HEK293 (cell line): Measurements from ENCODE around the gene LRP5.

Source experiments
- CTCF ChIA-PET: fragments of 350-600 bp; formaldehyde crosslinking; extraction: SDS; loops from one replicate; lab custom pipeline; 2021; ENCODE audit warnings: antibody characterized with exemption; lab: Yijun Ruan, JAX
- POLR2A ChIA-PET: fragments of 300-600 bp; formaldehyde crosslinking; extraction: SDS; loops from one replicate; lab custom pipeline; 2020; ENCODE audit warnings: antibody characterized with exemption, inconsistent platforms; lab: Yijun Ruan, JAX
- H3K27ac ChIP-seq: fragments of 200-500 bp; sonication (Bioruptor generic); 2 replicates; pipeline ENCODE4 v1.5.1; 2014; ENCODE audit warnings: low read depth, low read length, control low read depth, inconsistent platforms; ENCODE audit errors: extremely low read depth
- H3K36me3 ChIP-seq, 2 experiments: fragments of 200-500 bp in 1 of 2; sonication (Bioruptor generic) in 1 of 2; 1 replicate in 1 of 2; 2 replicates in 1 of 2; pipeline ENCODE4 v1.5.1; 2014 to 2017; ENCODE audit warnings: inconsistent platforms in 2 of 2, low read length in 2 of 2; ENCODE audit not compliant: control insufficient read depth in 2 of 2, insufficient read depth in 1 of 2
- H3K4me1 ChIP-seq: fragments of 200-500 bp; sonication (Bioruptor generic); 2 replicates; pipeline ENCODE4 v1.5.1; 2014; ENCODE audit warnings: mild to moderate bottlenecking, low read length, inconsistent platforms; ENCODE audit not compliant: control insufficient read depth, insufficient read depth
- H3K4me3 ChIP-seq: 2 replicates; pipeline ENCODE4 v1.5.1; 2011; ENCODE audit warnings: low read depth, mild to moderate bottlenecking, control low read depth, low read length, moderate library complexity
- H3K9me3 ChIP-seq: fragments of 200-500 bp; sonication (Bioruptor generic); 2 replicates; pipeline ENCODE4 v1.5.1; 2014; ENCODE audit warnings: low read depth, low read length, inconsistent platforms; ENCODE audit not compliant: control insufficient read depth, insufficient read depth
- BCL11A ChIP-seq: fragments of 450-650 bp; formaldehyde crosslinking; IDR thresholded peaks from 2 replicates; pipeline ENCODE4 v1.5.1; 2016; ENCODE audit warnings: low read depth, missing biosample characterization, missing genetic modification characterization
- BCL11B ChIP-seq: fragments of 450-650 bp; formaldehyde crosslinking; IDR thresholded peaks from 2 replicates; pipeline ENCODE4 v1.5.1; 2016; ENCODE audit warnings: low read depth, missing biosample characterization, missing genetic modification characterization
- EGR2 ChIP-seq: fragments of 450-650 bp; formaldehyde crosslinking; IDR thresholded peaks from 2 replicates; pipeline ENCODE4 v1.5.1; 2016; ENCODE audit warnings: low read depth, missing biosample characterization, missing genetic modification characterization
- GLI2 ChIP-seq: fragments of 450-650 bp; formaldehyde crosslinking; IDR thresholded peaks from 2 replicates; pipeline ENCODE4; 2017; ENCODE audit warnings: missing biosample characterization, missing genetic modification characterization, low read depth, borderline replicate concordance
- HOXD13 ChIP-seq: sonication (generic); formaldehyde crosslinking; IDR thresholded peaks from 2 replicates; pipeline ENCODE4 v1.8.0; 2022; ENCODE audit warnings: missing genetic modification reagents, borderline replicate concordance
- KLF16 ChIP-seq: fragments of 450-650 bp; formaldehyde crosslinking; IDR thresholded peaks from 2 replicates; pipeline ENCODE4 v1.5.1; 2017; ENCODE audit warnings: missing biosample characterization, missing genetic modification characterization
- OSR2 ChIP-seq: fragments of 450-650 bp; formaldehyde crosslinking; IDR thresholded peaks from 2 replicates; pipeline ENCODE4 v1.5.1; 2016; ENCODE audit warnings: missing biosample characterization, missing genetic modification characterization
- TRIM28 ChIP-seq: IDR thresholded peaks from 2 replicates; pipeline ENCODE4 v1.6.1; 2011; ENCODE audit warnings: low read length, control low read depth, borderline replicate concordance
- ZBTB8A ChIP-seq: fragments of 450-650 bp; formaldehyde crosslinking; IDR thresholded peaks from 2 replicates; pipeline ENCODE4 v1.5.1; 2016; ENCODE audit warnings: missing biosample characterization, missing genetic modification characterization
- ZEB2 ChIP-seq: fragments of 450-650 bp; formaldehyde crosslinking; IDR thresholded peaks from 2 replicates; pipeline ENCODE4 v1.5.1; 2016; ENCODE audit warnings: missing biosample characterization, missing genetic modification characterization
- ZNF140 ChIP-seq: fragments of 450-650 bp; formaldehyde crosslinking; IDR thresholded peaks from 2 replicates; pipeline ENCODE4 v1.5.1; 2016; ENCODE audit warnings: missing biosample characterization, missing genetic modification characterization
- ZNF239 ChIP-seq: fragments of 450-650 bp; formaldehyde crosslinking; IDR thresholded peaks from 2 replicates; pipeline ENCODE4 v1.5.1; 2016; ENCODE audit warnings: missing biosample characterization, missing genetic modification characterization
- ZNF274 ChIP-seq, 2 experiments: fragments of 200-500 bp in 1 of 2; fragments of 450-650 bp in 1 of 2; sonication (Bioruptor generic) in 1 of 2; formaldehyde crosslinking in 1 of 2; IDR thresholded peaks; 2 replicates each; pipeline versions ENCODE4 v1.5.1 to v1.6.1; 2014 to 2016; ENCODE audit warnings: borderline replicate concordance in 1 of 2, inconsistent platforms in 1 of 2, low read length in 1 of 2, missing biosample characterization in 1 of 2, missing genetic modification characterization in 1 of 2
- ZNF473 ChIP-seq: fragments of 450-650 bp; formaldehyde crosslinking; IDR thresholded peaks from 2 replicates; pipeline ENCODE4 v1.5.1; 2017; ENCODE audit warnings: missing biosample characterization, missing genetic modification characterization
- ZNF548 ChIP-seq: fragments of 450-650 bp; formaldehyde crosslinking; IDR thresholded peaks from 2 replicates; pipeline ENCODE4 v1.5.1; 2016; ENCODE audit warnings: missing biosample characterization, missing genetic modification characterization
- ZNF664 ChIP-seq: fragments of 450-650 bp; formaldehyde crosslinking; IDR thresholded peaks from 2 replicates; pipeline ENCODE4 v1.5.1; 2016; ENCODE audit warnings: missing biosample characterization, missing genetic modification characterization
- ZNF76 ChIP-seq: fragments of 450-650 bp; formaldehyde crosslinking; IDR thresholded peaks from 2 replicates; pipeline ENCODE4; 2016; ENCODE audit warnings: low read depth, missing biosample characterization, missing genetic modification characterization, borderline replicate concordance
- ZNF777 ChIP-seq: fragments of 450-650 bp; formaldehyde crosslinking; IDR thresholded peaks from 2 replicates; pipeline ENCODE4 v1.5.1; 2017; ENCODE audit warnings: missing biosample characterization, missing genetic modification characterization, borderline replicate concordance
- ZNF785 ChIP-seq: fragments of 450-650 bp; formaldehyde crosslinking; IDR thresholded peaks from 2 replicates; pipeline ENCODE4 v1.5.1; 2016; ENCODE audit warnings: missing biosample characterization, missing genetic modification characterization
- TF ChIP-seq, protein P1 (sequence below): fragments of 450-650 bp; formaldehyde crosslinking; IDR thresholded peaks from 2 replicates; pipeline ENCODE4 v1.5.1; 2016; ENCODE audit warnings: missing biosample characterization, missing genetic modification characterization, low read depth
- TF ChIP-seq, protein P2 (sequence below): fragments of 450-650 bp; formaldehyde crosslinking; IDR thresholded peaks from 2 replicates; pipeline ENCODE4 v1.5.0; 2017; ENCODE audit warnings: missing biosample characterization, missing genetic modification characterization, borderline replicate concordance
- TF ChIP-seq, protein P3 (sequence below): fragments of 450-650 bp; formaldehyde crosslinking; IDR thresholded peaks from 2 replicates; pipeline ENCODE4 v1.5.1; 2016; ENCODE audit warnings: missing biosample characterization, missing genetic modification characterization

LRP5 gene

DNA sequence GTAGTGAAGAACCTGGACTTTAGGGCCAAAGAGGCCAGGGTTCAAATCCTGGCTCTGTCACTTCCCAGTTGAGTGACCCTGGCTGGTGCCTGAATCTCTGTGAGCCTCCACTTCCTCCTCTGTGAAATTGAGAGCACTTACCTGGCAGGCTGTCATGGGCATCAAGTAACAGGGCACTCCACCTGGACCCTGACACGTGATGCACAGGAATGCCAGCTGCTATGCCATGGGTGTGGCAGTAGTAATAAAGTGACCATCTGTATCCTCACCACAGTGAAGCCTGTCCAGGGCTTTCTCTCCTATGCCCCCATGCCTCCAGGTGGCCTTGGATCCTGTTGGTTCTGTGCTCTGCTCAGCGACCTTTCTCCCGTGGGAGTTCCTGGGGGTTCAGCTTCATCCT, 118.4 kb downstream of the LRP5 start:
- no peak for TF ChIP-seq HOXD13
- no peak for TF ChIP-seq ZNF140
- no peak for TF ChIP-seq ZNF777 (tag by site-specific recombination)
- no peak for TF ChIP-seq BCL11B
- no peak for TF ChIP-seq BCL11A (tag by site-specific recombination)
- TF ChIP-seq ZNF239 (tag by site-specific recombination): no peak
- no peak for TF ChIP-seq ZNF785 (tag by site-specific recombination)
- no peak for TF ChIP-seq ZNF548
- TF ChIP-seq, protein P1, sequence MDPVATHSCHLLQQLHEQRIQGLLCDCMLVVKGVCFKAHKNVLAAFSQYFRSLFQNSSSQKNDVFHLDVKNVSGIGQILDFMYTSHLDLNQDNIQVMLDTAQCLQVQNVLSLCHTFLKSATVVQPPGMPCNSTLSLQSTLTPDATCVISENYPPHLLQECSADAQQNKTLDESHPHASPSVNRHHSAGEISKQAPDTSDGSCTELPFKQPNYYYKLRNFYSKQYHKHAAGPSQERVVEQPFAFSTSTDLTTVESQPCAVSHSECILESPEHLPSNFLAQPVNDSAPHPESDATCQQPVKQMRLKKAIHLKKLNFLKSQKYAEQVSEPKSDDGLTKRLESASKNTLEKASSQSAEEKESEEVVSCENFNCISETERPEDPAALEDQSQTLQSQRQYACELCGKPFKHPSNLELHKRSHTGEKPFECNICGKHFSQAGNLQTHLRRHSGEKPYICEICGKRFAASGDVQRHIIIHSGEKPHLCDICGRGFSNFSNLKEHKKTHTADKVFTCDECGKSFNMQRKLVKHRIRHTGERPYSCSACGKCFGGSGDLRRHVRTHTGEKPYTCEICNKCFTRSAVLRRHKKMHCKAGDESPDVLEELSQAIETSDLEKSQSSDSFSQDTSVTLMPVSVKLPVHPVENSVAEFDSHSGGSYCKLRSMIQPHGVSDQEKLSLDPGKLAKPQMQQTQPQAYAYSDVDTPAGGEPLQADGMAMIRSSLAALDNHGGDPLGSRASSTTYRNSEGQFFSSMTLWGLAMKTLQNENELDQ (tag by site-specific recombination): no peak
- TF ChIP-seq ZNF76 (tag by site-specific recombination): no peak
- TF ChIP-seq EGR2 (tag by site-specific recombination): no peak
- TF ChIP-seq TRIM28: no peak
- no peak for TF ChIP-seq OSR2 (tag by site-specific recombination)
- TF ChIP-seq ZNF274 (IDR thresholded peaks at IDR 0.05; ENCODE audit: low read length): no peak
- no peak for TF ChIP-seq ZNF274 (tag by site-specific recombination; IDR thresholded peaks at IDR 0.05; ENCODE audit: borderline replicate concordance)
- TF ChIP-seq ZNF473 (tag by site-specific recombination): no peak
- no peak overlapping the region for H3K4me3 ChIP-seq
- H3K36me3 ChIP-seq: peaks cover 0 to 74% of the 10 kb centered on the region in 2 experiments; a peak in 2 of 3 replicates
- no peak overlapping the region for H3K27ac ChIP-seq
- POLR2A ChIA-PET: no interaction called here
- no peaks in the 10 kb centered on the region for H3K9me3 ChIP-seq
- H3K4me1 ChIP-seq: no peaks in the 10 kb centered on the region
- CTCF ChIA-PET: interaction anchor here (0.6 kb wide), 1 partner anchor 365 kb away, joined by 3 read pairs; no protein-coding TSS in a partner anchor

DNA sequence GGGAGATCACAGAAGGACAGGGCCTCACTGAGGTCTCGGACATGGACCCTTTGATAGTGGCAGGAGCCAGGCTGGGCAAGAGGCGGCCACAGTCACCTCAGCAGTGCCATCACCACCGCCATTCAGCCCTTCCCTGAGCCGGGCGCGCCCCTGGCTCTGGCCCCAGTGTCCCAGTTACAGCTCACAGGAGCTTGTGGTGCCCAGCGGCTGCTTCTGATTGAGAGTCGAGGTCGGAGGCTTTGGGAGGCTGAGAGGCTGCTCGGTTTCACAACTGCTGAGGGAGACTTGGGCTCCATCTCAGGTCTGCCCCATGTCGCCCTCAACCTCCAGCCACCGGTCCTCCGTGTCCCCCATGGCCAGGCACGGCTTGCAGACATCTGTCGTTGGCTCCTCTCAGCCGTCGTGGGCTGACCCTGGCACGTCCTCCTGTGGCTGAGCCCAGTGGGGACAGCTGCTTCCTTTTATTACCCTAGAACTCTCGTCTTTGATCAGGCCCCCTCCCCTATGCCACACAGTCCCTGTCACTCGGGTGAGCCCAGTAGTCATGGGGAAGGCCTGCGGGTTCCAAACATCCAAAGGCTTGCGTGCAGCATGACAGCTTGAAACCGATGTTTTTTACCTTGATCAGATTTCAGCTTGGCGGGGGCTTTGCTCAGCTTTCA, 119.7 kb downstream of the LRP5 start:
- H3K9me3 ChIP-seq: no peaks in the 10 kb centered on the region
- TF ChIP-seq, protein P2, sequence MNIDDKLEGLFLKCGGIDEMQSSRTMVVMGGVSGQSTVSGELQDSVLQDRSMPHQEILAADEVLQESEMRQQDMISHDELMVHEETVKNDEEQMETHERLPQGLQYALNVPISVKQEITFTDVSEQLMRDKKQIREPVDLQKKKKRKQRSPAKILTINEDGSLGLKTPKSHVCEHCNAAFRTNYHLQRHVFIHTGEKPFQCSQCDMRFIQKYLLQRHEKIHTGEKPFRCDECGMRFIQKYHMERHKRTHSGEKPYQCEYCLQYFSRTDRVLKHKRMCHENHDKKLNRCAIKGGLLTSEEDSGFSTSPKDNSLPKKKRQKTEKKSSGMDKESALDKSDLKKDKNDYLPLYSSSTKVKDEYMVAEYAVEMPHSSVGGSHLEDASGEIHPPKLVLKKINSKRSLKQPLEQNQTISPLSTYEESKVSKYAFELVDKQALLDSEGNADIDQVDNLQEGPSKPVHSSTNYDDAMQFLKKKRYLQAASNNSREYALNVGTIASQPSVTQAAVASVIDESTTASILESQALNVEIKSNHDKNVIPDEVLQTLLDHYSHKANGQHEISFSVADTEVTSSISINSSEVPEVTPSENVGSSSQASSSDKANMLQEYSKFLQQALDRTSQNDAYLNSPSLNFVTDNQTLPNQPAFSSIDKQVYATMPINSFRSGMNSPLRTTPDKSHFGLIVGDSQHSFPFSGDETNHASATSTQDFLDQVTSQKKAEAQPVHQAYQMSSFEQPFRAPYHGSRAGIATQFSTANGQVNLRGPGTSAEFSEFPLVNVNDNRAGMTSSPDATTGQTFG (tag by site-specific recombination): no peak
- TF ChIP-seq ZNF664 (tag by site-specific recombination) (no peak), ZBTB8A (no peak), GLI2 (tag by site-specific recombination) (no peak), ZEB2 (no peak), KLF16 (tag by site-specific recombination) (no peak)
- TF ChIP-seq, protein P3, sequence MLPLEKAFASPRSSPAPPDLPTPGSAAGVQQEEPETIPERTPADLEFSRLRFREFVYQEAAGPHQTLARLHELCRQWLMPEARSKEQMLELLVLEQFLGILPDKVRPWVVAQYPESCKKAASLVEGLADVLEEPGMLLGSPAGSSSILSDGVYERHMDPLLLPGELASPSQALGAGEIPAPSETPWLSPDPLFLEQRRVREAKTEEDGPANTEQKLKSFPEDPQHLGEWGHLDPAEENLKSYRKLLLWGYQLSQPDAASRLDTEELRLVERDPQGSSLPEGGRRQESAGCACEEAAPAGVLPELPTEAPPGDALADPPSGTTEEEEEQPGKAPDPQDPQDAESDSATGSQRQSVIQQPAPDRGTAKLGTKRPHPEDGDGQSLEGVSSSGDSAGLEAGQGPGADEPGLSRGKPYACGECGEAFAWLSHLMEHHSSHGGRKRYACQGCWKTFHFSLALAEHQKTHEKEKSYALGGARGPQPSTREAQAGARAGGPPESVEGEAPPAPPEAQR (tag by site-specific recombination): no peak
- TF ChIP-seq, all 188 proteins: peak for 0
- Histone ChIP-seq H3K4me3 (no peak overlapping the region), H3K27ac (no peak overlapping the region), H3K4me1 (no peaks in the 10 kb centered on the region), H3K36me3 (peaks cover 0 to 70% of the 10 kb centered on the region in 2 experiments; a peak in 2 of 3 replicates)
- CTCF ChIA-PET: no interaction called here
- POLR2A ChIA-PET: interaction anchor here (0.6 kb wide), 1 partner anchor 25 kb away, joined by 4 read pairs; no protein-coding TSS in a partner anchor
